Fibroblast of upper back skin (primary cell): ENCODE measurements around the gene WASL.
"Not testable (repeated sequence)": the region's sequence is repeated elsewhere in the genome, so short reads cannot be mapped to it uniquely, and the experiment has no call there.

Experiments
- DNase-seq: peaks from one replicate; pipeline ENCODE4 v3.0.0-alpha.2; 2013

The WASL gene

DNA sequence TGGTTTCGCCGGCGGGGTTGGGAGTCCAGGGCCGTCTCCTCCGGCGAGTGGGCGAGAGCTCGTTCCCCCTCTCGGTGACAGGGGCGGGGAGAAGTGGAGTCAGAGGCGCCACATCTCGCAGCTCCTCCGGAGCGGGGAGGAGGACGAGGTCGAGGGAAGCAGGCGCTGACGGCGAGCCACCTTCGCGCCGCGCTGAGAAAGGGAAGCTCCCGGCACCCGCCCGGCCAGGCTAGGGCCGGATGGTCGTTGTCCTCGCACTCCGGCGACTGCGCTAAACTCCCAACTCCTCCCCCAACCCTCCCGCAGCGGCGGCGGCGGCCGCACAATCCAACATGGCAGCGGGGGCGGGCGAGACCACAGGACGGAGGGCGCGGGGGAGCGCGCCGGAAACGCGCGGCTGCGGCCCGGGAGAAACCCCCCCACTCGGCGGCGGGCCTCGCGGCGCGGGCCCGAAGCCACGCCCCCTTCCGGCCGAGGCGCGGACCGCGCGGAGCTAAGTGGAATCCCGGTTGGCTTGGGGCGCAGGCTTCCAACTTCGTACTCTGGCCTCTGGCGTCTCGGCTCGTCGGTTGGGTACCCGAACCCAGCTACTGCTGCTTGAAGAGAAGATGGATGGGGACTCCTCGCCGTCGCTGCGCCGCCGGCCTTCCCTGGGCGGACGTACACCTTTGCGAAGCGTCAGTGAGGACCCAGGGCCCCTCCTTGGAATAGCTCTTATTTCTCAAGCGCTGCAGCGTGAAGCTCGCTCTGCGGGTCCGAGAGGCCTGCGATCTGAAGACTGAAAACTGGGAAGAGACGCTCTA, at the start of gene WASL:
Gene WASL (minus strand): TSS at position 270 of the 803 bp plus-strand sequence. CDS start 269 bp downstream, at position 1.
- peak; percentile 88 for DNase-seq

DNA sequence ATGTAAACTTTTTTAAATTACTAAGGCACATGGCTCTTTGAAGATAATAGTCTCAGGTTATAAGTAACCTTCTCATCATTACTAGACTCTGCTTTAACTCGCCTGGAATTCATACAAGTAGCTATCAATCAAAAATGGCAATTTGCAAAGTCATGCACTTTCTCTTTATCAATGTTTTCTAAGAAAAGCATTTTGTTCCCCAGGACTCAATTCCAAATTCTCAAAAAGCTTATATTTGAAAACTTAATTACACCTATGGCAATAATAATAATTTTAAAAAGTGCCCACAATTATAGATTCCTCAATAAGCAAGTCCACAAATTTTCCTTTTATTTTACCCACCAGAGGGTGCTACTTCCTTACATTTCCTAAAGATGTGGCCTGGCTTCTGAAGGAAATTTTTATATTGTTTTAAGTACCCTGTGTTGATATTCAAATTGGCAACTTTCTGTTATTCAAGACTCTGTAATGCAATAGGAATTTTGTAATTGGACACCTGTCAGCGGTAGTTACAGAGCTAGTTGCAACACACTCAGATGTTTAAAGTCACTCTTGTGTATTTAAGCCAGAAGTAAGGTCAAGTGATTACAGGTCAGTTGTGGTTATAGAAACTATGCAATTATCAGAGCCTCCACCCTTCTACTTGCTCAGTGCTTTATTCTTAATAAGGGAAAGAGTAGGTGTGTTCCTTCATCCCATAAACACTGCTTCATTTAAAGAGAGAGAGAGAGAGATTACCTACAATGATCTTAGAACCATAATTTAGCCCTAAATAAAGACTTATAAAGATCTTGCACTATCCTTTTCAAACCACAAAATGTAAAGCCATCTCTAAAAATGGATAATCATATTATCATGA, 49.1 kb upstream of the WASL start:
- peak; percentile 56 for DNase-seq

DNA sequence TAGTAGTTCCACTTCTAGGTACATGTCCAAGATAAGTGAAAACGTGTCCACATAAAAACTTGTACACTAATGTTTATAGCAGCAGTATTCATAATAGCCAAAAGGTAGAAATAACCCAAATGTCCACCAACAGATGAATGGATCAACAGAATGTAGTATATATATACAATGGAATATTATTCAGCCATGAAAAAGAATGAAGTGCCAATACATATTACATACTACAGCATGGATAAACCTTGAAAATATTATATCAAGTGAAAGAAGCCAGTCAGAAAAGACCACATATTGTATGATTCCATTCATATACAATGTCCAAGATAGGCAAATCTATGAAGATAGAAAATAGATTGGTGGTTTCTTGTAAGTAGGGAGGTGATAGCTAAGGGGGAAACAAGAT, 47.8 kb upstream of the WASL start:
- DNase-seq: no peak

DNA sequence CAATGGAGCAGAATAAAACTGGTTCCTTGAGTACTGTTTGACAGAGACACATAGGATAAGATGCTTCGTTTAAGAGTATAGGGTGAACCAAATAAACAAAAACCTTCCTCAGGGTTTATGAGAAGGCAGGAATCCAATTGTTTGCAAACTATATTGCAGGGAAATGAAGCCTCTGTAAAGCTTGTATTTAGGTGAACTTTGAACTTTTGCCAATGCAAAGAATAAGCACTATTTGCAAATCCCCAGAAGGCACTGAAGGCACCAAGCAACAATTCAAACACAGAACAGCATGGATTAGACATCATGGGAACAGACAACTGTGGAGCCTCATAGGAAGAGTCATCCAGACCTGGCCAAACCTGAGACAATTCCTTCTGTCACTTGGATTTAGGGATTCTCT, 47.1 kb upstream of the WASL start:
- no peak for DNase-seq

DNA sequence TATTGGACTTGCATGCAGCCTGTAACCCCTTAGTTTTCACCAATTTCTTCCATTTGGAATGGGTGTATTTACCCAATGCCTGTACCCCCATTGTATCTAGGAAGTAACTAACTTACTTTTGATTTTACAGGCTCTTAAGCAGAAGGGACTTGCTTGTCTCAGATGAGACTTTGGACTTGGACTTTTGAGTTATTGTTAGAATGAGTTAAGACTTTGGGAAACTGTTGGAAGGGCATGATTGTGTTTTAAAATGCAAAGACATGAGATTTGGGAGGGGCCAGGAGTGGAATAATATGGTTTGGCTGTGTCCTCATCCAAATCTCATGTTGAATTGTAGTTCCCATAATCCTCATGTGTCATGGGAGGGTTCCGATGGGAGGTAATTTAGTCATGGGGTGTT, 46.3 kb upstream of the WASL start:
- not testable (repeated sequence) for DNase-seq

DNA sequence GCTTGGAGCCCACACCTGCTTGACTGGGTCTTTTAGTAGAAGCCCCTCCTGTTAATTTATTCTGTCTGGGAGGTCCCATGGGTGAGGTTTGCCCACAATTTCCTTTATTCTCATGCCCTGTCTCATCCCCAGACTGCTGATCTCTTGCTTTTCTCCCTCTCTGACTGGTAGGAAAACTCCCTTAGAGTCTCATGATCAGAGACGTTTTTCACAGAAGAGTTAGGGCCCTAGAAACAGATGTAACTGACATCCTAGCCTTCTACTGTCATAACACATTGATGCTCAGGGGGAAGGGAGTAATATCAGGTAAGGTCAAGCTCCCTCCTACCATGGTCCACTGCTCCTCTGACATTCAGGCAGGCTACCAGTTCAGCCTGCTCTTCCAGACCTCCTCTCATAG, 43.7 kb upstream of the WASL start:
- DNase-seq: no peak

DNA sequence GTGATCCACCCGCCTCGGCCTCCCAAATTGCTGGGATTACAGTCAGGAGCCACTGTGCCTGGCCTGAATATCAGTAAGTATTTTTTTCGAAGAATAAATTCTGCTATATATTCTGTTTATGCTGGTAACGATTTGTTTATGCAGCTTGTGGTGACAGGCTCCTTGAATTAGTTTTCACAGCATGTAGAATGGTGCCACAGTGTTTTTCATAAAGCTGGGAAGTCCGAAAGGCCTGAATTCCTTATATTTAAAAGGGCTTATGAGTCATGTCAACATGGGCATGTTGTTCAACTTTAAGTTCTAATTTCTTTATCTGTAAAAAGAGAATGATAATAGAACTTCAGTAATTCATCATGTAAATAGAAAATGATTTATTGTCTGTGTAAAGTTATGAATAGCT, 42.2 kb upstream of the WASL start:
- DNase-seq: no peak

DNA sequence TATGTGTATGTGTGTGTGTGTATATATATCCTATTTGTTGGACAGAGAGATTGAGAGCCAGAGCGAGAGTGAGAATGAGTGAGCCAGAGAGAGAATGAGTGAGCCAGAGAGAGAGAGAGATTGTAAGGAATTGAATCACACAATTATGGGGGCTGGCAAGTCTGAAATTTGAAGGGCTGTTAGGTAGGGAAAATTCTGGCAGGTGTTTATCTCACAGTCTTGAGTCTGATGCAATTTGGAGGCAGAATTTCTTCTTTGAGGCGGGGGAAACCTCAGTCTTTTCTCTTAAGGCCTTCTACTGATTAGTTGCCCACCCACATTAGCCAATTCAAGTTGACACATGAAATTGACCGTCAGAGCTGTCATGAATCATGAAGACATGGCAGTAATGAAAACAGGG, 41.0 kb upstream of the WASL start:
- no peak for DNase-seq

DNA sequence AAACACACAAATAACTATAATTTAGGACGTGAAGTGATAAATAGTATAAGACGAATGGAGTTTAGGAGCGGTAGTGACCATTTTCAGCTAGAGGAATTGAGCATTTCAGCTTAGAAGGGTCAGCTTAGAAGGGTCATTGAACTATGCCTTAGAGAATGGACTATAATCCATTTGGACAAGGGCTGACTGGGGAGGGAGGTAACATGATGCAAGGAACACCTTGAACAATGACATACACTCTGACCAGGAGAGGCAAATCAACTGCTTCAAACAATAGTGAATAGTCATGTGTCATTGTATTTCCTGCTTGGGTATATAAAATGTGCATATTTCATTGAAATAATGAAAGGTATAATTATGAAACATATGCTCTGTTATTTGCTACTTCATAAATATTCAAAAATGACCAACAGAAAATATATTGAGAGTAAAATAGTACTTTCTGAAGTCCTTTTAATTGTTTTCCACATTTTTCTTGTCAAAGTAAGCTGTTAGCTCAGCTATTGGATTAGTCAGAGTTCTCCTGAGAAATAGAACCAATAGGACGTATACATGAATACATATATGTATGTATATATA, 40.5 kb upstream of the WASL start:
- no peak for DNase-seq

DNA sequence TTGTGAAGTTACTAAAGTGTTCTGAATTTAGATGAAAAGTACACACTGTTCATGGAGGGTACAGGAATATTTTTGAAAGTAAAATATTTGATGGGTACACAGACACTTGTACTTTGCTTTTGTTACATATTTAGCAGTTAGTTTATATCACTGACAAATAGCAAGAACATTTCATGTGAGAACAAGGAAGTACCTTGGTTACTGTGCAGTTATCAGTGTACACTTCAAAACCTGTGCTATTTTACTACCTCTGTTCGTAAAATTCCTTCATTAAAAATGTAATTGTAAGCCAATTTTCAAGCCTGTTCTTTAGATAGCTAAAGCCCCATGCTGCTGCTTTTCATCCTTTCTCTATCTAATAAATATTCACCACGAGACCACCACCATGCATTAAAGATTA, 39.8 kb upstream of the WASL start:
- no peak for DNase-seq

DNA sequence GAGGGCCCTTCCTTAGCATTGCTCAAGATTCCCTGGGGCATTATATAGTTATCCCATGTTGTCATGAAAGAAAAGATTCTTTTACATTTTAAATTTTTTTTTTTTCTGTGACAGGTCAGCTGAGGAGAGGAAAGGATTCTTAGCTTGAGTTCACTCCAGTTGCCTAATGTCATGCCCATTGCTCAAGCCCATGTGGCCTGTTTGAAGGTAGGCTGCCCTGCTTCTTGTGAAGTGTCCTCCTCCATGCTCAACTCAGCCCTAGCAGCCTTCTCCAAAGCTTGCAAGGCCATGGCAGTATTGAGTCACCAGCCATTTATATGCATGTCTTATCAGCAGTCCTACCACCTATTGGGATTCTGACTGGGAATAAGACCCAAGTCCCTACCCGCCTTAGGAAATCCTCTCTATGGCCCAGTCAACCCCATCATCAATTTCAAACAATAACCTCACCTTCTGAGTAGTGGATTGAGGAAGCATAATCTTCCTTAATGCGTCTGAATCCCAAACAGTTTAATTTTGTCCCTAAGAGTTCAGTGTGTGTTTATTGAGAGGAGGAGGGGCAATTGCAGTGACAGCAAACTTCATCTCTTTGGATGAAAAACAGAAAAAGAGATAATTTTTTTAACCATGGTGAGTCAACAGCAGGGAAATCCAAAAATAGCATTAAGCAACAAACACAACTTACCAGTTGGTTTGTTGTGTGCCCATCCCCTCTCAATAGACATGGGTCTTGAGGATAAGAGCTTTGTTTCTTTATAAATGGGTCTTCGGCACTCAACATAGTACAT, 38.6 kb upstream of the WASL start:
- DNase-seq: no peak

DNA sequence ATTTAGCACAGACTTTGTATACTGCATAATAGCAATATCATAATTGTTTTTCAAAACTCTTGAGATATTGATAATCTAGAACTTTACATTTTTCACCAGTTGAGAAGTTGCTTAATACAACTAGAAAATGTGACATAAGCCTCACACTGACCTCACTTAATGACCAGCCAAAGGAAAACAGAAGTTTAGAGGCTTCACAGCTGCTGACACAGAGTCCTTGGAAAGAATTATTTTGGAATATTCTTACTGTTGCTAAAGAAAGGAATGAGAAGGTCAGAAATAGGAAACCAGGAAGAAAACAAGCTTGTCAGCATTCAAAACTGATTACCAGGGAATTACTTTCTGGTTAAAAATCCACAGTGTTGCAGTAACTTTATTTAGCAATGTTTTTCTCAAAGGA, 35.5 kb upstream of the WASL start:
- DNase-seq: no peak

DNA sequence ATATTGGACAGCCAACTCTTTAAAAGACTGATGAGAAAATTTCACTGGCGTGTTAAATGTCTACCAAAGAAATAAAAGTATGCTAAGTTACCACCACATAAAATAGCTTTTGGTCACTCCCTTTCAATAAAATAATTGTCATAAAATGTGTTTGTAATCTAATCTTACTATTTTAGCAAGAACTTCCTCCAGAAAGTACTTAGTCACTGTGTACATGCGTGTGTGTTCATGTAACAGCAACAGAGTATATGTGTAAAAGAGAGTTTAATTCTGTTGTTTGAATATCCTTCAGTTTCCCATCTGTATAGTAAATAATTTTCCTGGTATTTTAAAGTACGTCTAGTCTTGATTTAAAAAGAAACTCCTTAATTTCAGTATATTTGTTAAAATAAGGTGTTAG, 35.0 kb upstream of the WASL start:
- DNase-seq: no peak

DNA sequence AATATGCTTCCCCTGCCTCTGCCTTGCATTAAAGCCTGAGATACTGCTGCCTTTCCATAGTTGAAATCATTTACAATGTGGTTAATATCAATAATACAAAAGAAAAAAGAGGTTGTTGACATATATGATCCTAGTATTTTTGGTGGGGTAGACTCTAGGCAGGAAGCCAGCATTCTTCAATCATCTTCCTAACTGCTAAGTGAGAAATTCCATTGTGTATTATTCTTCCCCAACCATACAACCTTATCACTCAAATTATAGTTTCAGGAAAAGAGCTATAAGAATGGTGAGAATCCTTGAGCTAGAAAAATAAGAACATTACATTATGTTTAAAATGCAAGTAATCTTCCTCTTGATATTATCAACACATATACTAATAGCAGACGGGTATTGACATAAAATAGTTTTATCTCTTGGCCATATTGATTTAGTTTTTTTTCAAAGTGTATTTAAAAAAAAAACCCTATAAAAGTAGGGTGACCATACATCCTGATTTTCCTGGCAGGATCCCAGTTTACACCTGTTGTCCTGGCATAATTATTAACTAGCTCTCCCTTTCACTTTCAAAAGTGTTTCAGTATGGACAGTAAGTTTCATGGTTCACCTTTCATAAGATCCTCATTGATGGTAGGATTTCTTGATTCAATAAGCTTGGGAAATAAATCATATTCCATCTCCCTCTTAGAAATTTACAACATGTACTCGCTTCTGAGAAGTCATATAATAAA, 33.4 kb upstream of the WASL start:
- peak; percentile 6 for DNase-seq

DNA sequence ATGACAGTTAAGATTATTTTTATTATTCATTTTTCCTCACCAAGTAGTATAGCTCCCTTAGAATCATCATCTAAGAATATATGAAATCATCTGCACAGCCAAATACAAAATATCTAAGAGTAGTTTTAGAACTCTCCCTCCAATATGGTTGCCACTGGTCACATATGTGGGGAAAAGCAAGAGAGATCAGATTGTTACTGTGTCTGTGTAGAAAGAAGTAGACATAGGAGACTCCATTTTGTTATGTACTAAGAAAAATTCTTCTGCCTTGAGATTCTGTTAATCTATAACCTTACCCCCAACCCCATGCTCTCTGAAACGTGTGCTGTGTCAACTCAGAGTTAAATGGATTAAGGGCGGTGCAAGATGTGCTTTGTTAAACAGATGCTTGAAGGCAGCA, 31.7 kb upstream of the WASL start:
- DNase-seq: not testable (repeated sequence)

DNA sequence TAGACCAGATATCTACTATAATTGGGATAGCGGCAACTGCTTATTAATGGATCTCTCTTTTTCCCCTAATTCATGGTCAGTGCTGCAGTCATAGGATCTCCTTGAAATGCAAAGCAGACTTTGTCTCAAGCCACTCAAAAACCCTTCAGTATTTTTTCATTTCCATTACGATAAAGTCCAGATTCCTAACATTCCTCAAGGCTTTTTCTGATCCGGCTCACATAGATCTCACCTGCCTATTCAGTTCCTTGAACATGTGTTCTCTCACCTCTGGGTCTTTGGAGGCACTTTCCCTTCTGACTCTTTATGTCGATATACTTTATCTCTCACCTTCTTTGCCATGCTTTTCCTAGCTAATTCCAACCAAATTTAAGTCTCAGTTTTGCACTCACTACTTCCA, 25.7 kb upstream of the WASL start:
- DNase-seq: no peak

DNA sequence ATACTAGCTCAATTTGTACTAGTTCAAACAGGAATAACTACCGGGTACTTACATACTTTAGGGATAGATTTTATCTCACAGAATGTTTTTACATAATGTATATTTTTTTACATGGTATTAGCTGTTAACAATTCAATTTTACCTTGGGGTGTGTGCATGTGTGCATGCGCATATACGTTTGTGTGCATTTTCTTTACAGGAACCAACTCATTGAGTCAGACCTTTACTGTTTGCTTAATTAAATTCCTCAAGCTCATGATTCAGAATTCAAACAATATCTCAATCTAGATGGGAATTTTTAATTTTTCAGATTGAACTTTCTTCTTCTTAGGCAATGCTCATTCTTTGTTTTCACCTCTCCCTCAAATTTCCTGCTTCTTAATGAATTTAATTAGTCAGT, 24.7 kb upstream of the WASL start:
- no peak for DNase-seq

DNA sequence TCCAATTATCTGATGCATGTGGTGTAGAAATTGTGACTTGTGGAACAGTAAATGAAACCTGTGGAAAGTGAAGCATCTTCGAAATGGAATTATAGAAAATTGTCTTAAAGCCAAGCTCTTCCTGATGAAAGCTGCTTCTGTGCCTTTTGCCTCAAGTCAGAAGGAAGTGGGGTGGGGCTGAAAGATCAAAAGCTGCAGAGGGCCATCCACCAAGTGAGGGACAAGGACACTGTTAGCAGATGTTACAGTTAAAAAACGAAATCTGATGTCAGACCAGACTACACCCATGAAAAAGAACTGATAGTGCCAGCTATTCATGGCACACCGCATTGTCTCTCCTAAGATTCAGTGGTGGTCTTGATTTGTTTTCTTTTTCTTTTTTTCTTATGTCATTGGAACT, 23.8 kb upstream of the WASL start:
- no peak for DNase-seq

DNA sequence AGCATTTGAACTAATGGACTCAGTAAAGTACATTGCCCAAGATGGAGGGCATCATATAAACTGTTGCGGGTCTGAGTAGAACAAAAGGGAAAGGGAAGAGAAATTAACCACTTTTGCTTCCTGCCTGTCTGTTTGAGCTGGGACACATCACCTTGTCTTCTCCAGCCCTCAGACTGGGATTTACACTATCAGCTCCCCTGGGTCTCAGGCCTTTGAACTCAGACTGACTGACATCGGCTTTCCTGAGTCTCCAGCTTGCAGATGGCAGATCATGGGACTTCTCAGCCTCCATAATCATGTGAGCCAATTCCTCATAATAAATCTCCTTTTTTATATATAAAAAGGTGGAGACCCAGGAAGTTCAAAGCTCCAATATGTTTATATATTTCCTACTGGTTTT, 23.0 kb upstream of the WASL start:
- no peak for DNase-seq

DNA sequence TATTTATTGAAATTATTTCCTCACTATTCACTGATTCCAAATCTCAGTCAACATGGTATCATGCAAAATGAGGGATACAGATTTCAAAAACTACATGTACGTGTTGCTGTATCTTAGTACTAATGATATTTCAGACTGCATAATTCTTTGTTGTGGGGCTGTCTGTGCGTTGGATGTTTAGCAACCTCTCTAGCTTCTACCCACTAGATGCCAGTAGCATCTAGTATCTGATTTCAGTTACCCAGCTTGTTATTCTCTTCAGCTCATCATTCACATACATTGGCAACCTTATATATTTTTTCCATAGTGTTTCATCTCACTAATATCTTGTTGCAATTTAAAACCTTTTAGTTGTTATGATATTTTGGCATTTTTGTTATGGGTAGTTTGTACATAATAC, 22.5 kb upstream of the WASL start:
- no peak for DNase-seq

DNA sequence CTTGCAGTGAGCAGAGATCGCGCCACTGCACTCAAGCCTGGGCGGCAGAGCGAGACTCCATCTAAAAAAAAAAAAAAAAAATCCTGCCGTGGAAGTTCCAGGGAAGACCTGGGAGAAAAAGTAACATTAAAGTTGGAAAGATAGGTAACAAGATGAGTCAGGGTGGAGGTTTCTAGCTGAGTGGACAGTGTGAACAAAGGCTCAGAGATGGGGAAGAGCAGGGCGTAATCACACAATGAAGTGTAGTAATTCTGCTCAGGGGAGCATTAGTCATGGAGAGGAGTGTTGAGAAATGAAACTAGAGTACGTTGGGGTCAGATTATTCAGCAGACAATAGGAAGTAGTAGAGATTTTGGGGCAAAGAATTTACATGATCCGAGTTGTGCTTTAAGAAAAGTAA, 21.6 kb upstream of the WASL start:
- DNase-seq: peak; percentile 43

DNA sequence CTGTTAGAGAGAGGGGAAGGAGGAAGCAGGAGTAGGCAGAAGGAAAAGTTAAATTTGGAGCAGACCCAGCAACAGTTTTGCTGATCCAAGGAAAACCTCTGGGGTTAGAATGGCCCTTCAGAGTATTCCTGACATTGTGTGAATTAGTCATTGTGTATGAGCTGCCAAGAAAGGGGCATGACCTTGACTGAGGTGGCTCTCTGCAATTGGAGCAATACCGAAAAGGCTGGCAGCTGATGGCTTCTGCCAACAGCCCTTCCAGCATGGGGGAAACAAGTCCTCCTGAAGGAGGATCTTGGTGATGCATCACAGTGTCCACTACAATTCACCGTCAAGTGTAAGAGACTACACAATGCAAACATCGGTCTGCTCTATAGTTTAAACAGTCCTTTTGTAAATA, 20.6 kb upstream of the WASL start:
- peak; percentile 6 for DNase-seq
